Measurements from ENCODE around the gene STRIP2. TPM values are rescaled to one million over a fixed set of nuclear protein-coding genes. Genes with fewer than 3 reads are reported as not detected.
A peak's percentile ranks its signal among the peaks of the same experiment; 100 is the strongest.

Gene STRIP2
- total and polyA plus RNA-seq, 9 donors: 5.1 to 10.1 (median 6.2) TPM

GRCh38 chr7:129501760-129502707 lies 67.8 kb downstream of the STRIP2 start, which contains the start of gene SMKR1:
SMKR1 (plus strand) TSS chr7:129502531; CDS start chr7:129502825, 294 bp downstream.
- Histone ChIP-seq H3K27ac (ENCODE audit: low read length) (no peak within 1 kb of the TSS), H3K27me3 (ENCODE audit: control insufficient read depth, insufficient read depth, low read length) (peaks cover 20% of the 10 kb centered on the region)

DNA sequence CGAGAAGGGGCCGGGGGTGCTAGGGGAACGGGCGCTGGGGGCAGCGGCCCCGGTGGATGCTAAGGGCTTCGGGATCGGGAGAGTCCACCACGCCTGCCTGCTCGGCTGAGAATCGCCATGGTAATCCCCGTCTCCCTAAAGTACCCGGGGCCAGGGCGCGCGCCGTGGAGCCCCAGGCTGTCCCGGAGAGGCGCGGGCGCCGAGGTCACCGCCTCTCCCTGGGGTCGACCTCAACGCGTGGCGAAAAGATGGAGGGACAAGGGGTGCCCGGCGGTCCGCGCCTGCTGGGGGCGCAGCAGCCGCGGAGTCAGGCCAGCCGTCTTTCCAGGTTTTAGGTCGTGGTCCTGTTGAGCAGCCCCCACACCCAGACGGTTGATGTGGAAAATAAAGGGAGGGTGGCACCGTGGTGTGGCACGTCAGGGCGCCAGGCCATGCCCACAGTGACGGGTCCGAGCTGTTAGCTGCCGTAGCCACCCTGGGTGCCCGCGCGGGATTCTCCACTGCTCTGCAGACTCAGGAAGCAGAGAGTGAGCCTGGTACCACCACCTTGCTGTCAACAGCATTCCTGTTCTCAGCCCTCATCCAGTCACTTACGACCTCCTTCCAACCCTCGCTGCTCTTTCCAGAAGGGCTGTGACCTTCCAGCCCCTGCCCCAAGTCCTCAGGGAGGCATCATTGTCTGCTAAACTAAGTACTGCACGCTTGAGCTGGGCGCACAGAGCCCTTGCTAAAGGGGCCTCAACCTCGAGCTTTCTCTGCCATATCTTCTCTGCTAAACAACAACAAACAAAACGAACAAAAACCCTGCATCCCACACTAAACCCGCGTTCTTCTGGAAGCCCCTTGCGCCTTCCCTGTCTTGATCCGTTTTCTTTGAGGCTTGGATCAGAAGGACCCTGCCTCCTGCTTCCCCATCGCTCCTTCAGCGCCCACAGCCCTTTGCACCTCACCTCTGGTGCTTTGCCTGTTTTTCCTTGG lies 68.8 kb downstream of the STRIP2 start:
- H3K36me3 ChIP-seq (ENCODE audit: control insufficient read depth, insufficient read depth, low read length): no peaks in the 10 kb centered on the region
- H3K27ac ChIP-seq (ENCODE audit: low read length): no peak overlapping the region
- no peak for DNase-seq
- peaks cover 10% of the 10 kb centered on the region for H3K4me1 ChIP-seq (ENCODE audit: control insufficient read depth, insufficient read depth, low read length)
- H3K27me3 ChIP-seq (ENCODE audit: control insufficient read depth, insufficient read depth, low read length): peaks cover 20% of the 10 kb centered on the region
- peak overlapping the region; percentile 51 for H3K4me3 ChIP-seq (ENCODE audit: low read length)
- H3K9me3 ChIP-seq (replicated peaks; ENCODE audit: control insufficient read depth, low read depth, low read length): no peaks in the 10 kb centered on the region
- WGBS (ENCODE audit: insufficient coverage): 8% methylated on average over 57 of the region's 58 CpGs

More at GRCh38 chr7:129501760-129502707, 67.8 kb downstream of the STRIP2 start, which contains the start of gene SMKR1:
- WGBS (ENCODE audit: insufficient coverage): 1% methylated on average over 75 of the region's 89 CpGs
- Histone ChIP-seq H3K9me3 (replicated peaks; ENCODE audit: control insufficient read depth, low read depth, low read length) (no peaks in the 10 kb centered on the region), H3K4me3 (ENCODE audit: low read length) (peak within 1 kb of the TSS; percentile 51), H3K4me1 (ENCODE audit: control insufficient read depth, insufficient read depth, low read length) (peaks cover 10% of the 10 kb centered on the region), H3K36me3 (ENCODE audit: control insufficient read depth, insufficient read depth, low read length) (no peaks in the 10 kb centered on the region)
- peak; percentile 78 for DNase-seq

DNA sequence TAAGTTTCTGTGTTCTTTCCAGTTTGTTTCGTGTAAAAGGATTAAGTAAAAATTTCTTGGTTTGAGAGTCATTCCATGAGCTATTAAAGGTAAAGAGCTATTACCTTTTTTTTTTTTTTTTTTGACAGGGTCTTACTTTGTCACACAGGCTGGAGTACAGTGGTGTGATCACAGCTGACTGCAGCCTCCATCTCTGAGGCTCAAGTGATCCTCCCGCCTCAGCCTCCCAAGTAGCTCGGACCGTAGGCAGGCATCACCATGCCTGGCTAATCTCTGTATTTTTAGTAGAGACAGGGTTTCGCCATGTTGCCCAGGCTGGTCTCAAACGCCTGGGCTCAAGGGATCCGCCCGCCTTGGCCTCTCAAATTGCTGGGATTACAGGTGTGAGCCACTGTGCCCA lies 69.5 kb downstream of the STRIP2 start:
- Histone ChIP-seq H3K4me3 (ENCODE audit: low read length) (no peak overlapping the region), H3K27ac (ENCODE audit: low read length) (no peak overlapping the region), H3K9me3 (replicated peaks; ENCODE audit: control insufficient read depth, low read depth, low read length) (no peaks in the 10 kb centered on the region), H3K36me3 (ENCODE audit: control insufficient read depth, insufficient read depth, low read length) (no peaks in the 10 kb centered on the region), H3K27me3 (ENCODE audit: control insufficient read depth, insufficient read depth, low read length) (peaks cover 20% of the 10 kb centered on the region), H3K4me1 (ENCODE audit: control insufficient read depth, insufficient read depth, low read length) (peaks cover 10% of the 10 kb centered on the region)
- 97% methylated on average over 5 of the region's 8 CpGs for WGBS (ENCODE audit: insufficient coverage)
- no peak for DNase-seq

- Histone ChIP-seq H3K27me3 (ENCODE audit: control insufficient read depth, insufficient read depth, low read length) (peaks cover 6% of the 10 kb centered on the region), H3K4me3 (ENCODE audit: low read length) (no peak overlapping the region), H3K36me3 (ENCODE audit: control insufficient read depth, insufficient read depth, low read length) (no peaks in the 10 kb centered on the region), H3K27ac (ENCODE audit: low read length) (no peak overlapping the region), H3K4me1 (ENCODE audit: control insufficient read depth, insufficient read depth, low read length) (no peaks in the 10 kb centered on the region), H3K9me3 (replicated peaks; ENCODE audit: control insufficient read depth, low read depth, low read length) (no peaks in the 10 kb centered on the region)
- no peak for DNase-seq
- 93% methylated on average over 2 of the region's 8 CpGs for WGBS (ENCODE audit: insufficient coverage)
Observed at GRCh38 chr7:129512192-129512591, 78.0 kb downstream of the STRIP2 start.

DNA sequence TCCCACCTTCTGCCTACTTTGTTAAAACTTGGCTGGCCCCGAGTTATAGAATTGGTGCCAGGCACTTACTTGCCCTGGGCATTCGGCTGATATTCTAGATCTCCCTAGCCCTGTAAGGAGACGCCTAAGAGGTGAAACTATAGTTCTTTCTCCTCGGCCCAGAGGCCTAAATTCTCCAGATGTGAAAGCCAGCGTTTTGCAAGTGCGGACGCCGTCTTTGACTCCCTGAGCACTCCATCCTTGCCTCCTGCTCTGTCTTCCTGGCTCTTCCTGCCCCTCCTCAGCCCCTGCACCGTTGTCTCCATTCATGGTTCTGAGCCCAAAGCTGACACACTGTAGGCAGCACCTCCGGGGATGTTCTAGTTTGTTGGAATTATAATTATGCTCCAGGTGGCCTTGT lies 79.3 kb downstream of the STRIP2 start:
- DNase-seq: no peak
- Histone ChIP-seq H3K4me1 (ENCODE audit: control insufficient read depth, insufficient read depth, low read length) (no peaks in the 10 kb centered on the region), H3K36me3 (ENCODE audit: control insufficient read depth, insufficient read depth, low read length) (no peaks in the 10 kb centered on the region), H3K27me3 (ENCODE audit: control insufficient read depth, insufficient read depth, low read length) (peaks cover 6% of the 10 kb centered on the region), H3K9me3 (replicated peaks; ENCODE audit: control insufficient read depth, low read depth, low read length) (no peaks in the 10 kb centered on the region), H3K27ac (ENCODE audit: low read length) (no peak overlapping the region), H3K4me3 (ENCODE audit: low read length) (no peak overlapping the region)
- 85% methylated on average over 8 of the region's 10 CpGs for WGBS (ENCODE audit: insufficient coverage)

GRCh38 chr7:129514683-129515082 lies 80.5 kb downstream of the STRIP2 start:
- Histone ChIP-seq H3K36me3 (ENCODE audit: control insufficient read depth, insufficient read depth, low read length) (no peaks in the 10 kb centered on the region), H3K27ac (ENCODE audit: low read length) (no peak overlapping the region), H3K9me3 (replicated peaks; ENCODE audit: control insufficient read depth, low read depth, low read length) (no peaks in the 10 kb centered on the region), H3K27me3 (ENCODE audit: control insufficient read depth, insufficient read depth, low read length) (peaks cover 8% of the 10 kb centered on the region), H3K4me1 (ENCODE audit: control insufficient read depth, insufficient read depth, low read length) (no peaks in the 10 kb centered on the region), H3K4me3 (ENCODE audit: low read length) (no peak overlapping the region)
- no CpG with 5 or more reads among the region's 4 CpGs for WGBS (ENCODE audit: insufficient coverage)
- DNase-seq: no peak

GRCh38 chr7:129515381-129515780 lies 81.1 kb downstream of the STRIP2 start:
- DNase-seq: no peak
- Histone ChIP-seq H3K27ac (ENCODE audit: low read length) (no peak overlapping the region), H3K27me3 (ENCODE audit: control insufficient read depth, insufficient read depth, low read length) (peaks cover 11% of the 10 kb centered on the region), H3K4me3 (ENCODE audit: low read length) (no peak overlapping the region), H3K4me1 (ENCODE audit: control insufficient read depth, insufficient read depth, low read length) (no peaks in the 10 kb centered on the region), H3K36me3 (ENCODE audit: control insufficient read depth, insufficient read depth, low read length) (no peaks in the 10 kb centered on the region), H3K9me3 (replicated peaks; ENCODE audit: control insufficient read depth, low read depth, low read length) (no peaks in the 10 kb centered on the region)
- WGBS (ENCODE audit: insufficient coverage): no CpG with 5 or more reads among the region's 4 CpGs

- Histone ChIP-seq H3K27ac (ENCODE audit: low read length) (no peak overlapping the region), H3K36me3 (ENCODE audit: control insufficient read depth, insufficient read depth, low read length) (no peaks in the 10 kb centered on the region), H3K27me3 (ENCODE audit: control insufficient read depth, insufficient read depth, low read length) (peaks cover 19% of the 10 kb centered on the region), H3K4me1 (ENCODE audit: control insufficient read depth, insufficient read depth, low read length) (no peaks in the 10 kb centered on the region), H3K4me3 (ENCODE audit: low read length) (no peak overlapping the region), H3K9me3 (replicated peaks; ENCODE audit: control insufficient read depth, low read depth, low read length) (no peaks in the 10 kb centered on the region)
- no peak for DNase-seq
- no CpG with 5 or more reads among the region's 6 CpGs for WGBS (ENCODE audit: insufficient coverage)
Observed at GRCh38 chr7:129517931-129518330, 83.7 kb downstream of the STRIP2 start.

GRCh38 chr7:129519464-129519863 lies 85.2 kb downstream of the STRIP2 start:
- no peak for DNase-seq
- Histone ChIP-seq H3K9me3 (replicated peaks; ENCODE audit: control insufficient read depth, low read depth, low read length) (no peaks in the 10 kb centered on the region), H3K27me3 (ENCODE audit: control insufficient read depth, insufficient read depth, low read length) (peaks cover 17% of the 10 kb centered on the region), H3K4me1 (ENCODE audit: control insufficient read depth, insufficient read depth, low read length) (no peaks in the 10 kb centered on the region), H3K27ac (ENCODE audit: low read length) (no peak overlapping the region), H3K4me3 (ENCODE audit: low read length) (no peak overlapping the region), H3K36me3 (ENCODE audit: control insufficient read depth, insufficient read depth, low read length) (no peaks in the 10 kb centered on the region)
- 21% methylated on average over 4 of the region's 5 CpGs for WGBS (ENCODE audit: insufficient coverage)
